ENCODE results near the gene TNRC18. TPM values are rescaled to one million over a fixed set of nuclear protein-coding genes. Genes with fewer than 3 reads are reported as not detected.

The TNRC18 gene
- total RNA-seq, 1 donor from 2014 or later, result 198 TPM

DNA sequence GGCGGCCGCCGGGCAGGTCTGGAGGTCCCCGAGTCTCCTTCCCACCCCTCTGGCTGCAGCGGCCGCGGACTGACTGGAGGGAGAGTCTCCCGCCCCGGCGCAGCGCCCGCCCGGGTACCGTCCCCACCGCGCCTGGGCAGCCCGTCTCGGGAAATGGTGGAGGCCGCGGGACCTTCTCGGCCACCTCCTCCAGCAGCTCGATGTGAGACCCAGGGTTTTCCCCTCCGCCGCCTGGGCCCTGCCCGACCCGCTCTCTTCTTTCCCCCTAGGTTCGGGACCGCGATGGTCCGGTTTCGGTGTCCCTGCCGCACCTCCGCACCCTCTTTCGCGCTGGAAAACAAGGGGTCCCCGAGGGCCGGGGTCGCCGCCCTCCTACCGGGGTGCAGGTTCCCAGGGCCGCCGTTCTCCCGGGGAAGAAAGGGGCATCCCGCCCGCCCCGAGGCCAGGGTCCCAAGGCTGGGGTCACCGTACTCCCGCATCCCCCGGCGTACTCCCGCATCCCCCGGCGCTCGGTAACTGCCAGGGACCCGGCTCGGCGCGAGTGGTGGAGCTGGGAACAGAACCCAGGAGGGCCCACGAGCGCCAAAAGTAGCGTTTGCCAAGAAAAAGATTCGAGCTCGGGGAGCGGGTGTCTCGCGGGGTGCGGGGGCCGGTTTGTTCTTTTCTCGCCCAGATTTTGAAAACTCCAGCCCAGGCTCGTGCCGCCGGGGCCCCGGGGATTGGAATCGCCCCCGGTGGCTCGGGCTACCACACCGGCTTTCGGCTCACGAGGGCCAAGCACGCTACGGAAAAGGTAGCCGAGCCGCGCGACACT lies 3.4 kb downstream of the TNRC18 start:
- Mint-ChIP-seq H3K27ac (ENCODE audit: unreplicated experiment) (peak overlapping the region; percentile 93), H3K4me1 (ENCODE audit: unreplicated experiment) (peaks cover 25% of the 10 kb centered on the region), H3K4me3 (ENCODE audit: unreplicated experiment) (peak overlapping the region; percentile 80), H3K36me3 (ENCODE audit: unreplicated experiment) (peaks cover 10% of the 10 kb centered on the region), H3K9me3 (ENCODE audit: unreplicated experiment) (no peaks in the 10 kb centered on the region), H3K27me3 (ENCODE audit: unreplicated experiment) (no peaks in the 10 kb centered on the region)
- TF ChIP-seq, protein P1, sequence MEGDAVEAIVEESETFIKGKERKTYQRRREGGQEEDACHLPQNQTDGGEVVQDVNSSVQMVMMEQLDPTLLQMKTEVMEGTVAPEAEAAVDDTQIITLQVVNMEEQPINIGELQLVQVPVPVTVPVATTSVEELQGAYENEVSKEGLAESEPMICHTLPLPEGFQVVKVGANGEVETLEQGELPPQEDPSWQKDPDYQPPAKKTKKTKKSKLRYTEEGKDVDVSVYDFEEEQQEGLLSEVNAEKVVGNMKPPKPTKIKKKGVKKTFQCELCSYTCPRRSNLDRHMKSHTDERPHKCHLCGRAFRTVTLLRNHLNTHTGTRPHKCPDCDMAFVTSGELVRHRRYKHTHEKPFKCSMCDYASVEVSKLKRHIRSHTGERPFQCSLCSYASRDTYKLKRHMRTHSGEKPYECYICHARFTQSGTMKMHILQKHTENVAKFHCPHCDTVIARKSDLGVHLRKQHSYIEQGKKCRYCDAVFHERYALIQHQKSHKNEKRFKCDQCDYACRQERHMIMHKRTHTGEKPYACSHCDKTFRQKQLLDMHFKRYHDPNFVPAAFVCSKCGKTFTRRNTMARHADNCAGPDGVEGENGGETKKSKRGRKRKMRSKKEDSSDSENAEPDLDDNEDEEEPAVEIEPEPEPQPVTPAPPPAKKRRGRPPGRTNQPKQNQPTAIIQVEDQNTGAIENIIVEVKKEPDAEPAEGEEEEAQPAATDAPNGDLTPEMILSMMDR (IDR thresholded peaks at IDR 0.05), result no peak
- no peak for DNase-seq (ENCODE audit: extremely low spot score, unreplicated experiment)

DNA sequence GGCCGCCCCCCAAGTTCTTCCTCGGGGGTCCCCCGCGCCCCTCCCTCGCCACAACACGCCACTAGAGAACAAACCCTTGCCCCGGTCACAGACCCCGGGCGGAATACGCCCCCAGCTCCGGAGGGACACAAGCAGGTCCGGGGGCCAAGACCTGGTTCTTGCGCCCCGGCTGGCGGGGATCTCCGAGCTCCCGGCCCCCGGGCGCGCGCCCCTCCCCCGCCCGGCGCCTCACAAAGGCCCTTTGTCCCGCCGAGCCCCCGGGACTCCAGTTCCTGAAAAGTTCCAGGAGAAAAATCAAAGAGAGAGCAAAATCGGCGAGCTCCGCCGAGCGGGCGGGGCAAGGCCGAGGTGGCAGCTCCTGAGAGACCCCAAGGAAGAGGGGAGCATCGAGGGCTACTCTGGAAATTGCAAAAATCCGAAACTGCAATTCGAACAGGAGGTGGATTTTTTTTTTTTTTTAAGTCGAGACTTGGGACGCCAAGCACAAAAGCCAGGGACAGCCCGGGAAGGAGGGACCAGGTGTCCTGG lies 4.0 kb downstream of the TNRC18 start:
- Mint-ChIP-seq H3K27ac (ENCODE audit: unreplicated experiment) (peak overlapping the region; percentile 83), H3K27me3 (ENCODE audit: unreplicated experiment) (no peaks in the 10 kb centered on the region)

DNA sequence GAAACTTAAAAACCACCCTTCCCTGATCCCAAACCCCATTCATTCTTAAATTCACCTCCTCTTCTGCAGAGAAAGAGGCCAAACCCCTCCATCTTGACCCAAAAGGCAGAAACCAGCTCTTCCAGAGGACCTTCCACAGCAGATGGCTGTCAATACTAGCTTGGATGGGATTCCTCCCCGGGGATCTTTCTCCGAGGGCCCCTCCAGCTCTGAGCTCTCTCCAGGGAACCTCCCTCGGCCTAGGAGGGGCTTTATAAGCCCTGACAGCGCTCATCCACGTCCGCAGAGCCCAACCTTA lies 5.4 kb downstream of the TNRC18 start:
- H3K4me1 Mint-ChIP-seq (ENCODE audit: unreplicated experiment), result peaks cover 42% of the 10 kb centered on the region
- TF ChIP-seq, protein P1 (IDR thresholded peaks at IDR 0.05), result no peak
- peak overlapping the region; percentile 80 for H3K4me3 Mint-ChIP-seq (ENCODE audit: unreplicated experiment)
- H3K36me3 Mint-ChIP-seq (ENCODE audit: unreplicated experiment), result peaks cover 17% of the 10 kb centered on the region
- peak overlapping the region; percentile 83 for H3K27ac Mint-ChIP-seq (ENCODE audit: unreplicated experiment)
- no peaks in the 10 kb centered on the region for H3K27me3 Mint-ChIP-seq (ENCODE audit: unreplicated experiment)
- no peak for DNase-seq (ENCODE audit: extremely low spot score, unreplicated experiment)
- H3K9me3 Mint-ChIP-seq (ENCODE audit: unreplicated experiment), result no peaks in the 10 kb centered on the region

More for the DNA sequence above, 4.0 kb downstream of the TNRC18 start:
- TF ChIP-seq, protein P1 (IDR thresholded peaks at IDR 0.05), result no peak
- H3K36me3 Mint-ChIP-seq (ENCODE audit: unreplicated experiment), result peaks cover 14% of the 10 kb centered on the region
- DNase-seq (ENCODE audit: extremely low spot score, unreplicated experiment), result no peak
- no peaks in the 10 kb centered on the region for H3K9me3 Mint-ChIP-seq (ENCODE audit: unreplicated experiment)
- H3K4me1 Mint-ChIP-seq (ENCODE audit: unreplicated experiment), result peaks cover 31% of the 10 kb centered on the region
- peak overlapping the region; percentile 80 for H3K4me3 Mint-ChIP-seq (ENCODE audit: unreplicated experiment)

DNA sequence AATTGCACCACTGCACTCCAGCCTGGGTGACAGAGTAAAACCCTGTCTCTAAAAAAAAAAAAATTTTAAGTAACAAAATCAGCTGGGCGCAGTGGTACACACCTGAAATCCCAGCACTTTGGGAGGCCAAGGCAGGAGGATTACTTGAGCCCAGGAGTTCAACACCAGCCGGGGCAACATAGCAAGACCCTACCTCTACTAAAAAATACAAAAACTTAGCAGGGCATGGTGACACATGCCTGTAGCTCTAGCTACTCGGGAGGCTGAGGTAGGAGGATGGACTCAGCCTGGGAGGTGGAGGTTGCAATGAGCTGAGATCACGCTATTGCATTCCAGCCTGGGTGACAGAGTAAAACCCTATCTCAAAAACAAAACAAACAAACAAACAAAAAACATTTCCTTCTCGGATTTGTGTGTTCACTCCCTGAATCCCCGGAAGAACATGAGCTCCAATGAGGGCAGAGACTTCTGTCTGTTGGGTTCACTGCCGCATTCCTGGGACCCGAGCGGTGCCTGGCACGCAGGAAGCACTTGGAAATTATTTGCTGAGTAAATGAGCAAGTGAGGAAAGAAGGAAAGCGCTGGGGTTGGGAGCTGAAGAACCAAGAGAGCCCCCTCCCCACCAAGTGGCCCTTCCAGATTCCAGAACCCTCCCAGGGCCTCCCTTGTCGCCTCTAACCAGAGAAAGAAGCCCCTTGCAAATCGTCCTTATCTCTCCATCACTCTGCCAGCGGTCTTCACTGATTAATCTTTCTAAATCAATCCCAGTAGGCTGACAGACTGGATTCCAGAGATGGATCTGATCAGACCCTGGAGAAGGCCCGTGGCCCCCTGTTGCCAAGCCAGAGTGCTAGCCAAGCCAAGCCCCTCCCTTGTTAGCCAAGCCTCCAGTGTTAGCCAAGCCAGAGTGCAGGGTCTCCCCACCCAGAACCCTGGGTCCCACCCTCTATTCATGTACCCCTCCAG lies 6.2 kb downstream of the TNRC18 start:
- no peaks in the 10 kb centered on the region for H3K9me3 Mint-ChIP-seq (ENCODE audit: unreplicated experiment)
- no peaks in the 10 kb centered on the region for H3K27me3 Mint-ChIP-seq (ENCODE audit: unreplicated experiment)
- peak overlapping the region; percentile 83 for H3K27ac Mint-ChIP-seq (ENCODE audit: unreplicated experiment)
- H3K4me3 Mint-ChIP-seq (ENCODE audit: unreplicated experiment), result peak overlapping the region; percentile 80
- no peak for DNase-seq (ENCODE audit: extremely low spot score, unreplicated experiment)
- peaks cover 18% of the 10 kb centered on the region for H3K36me3 Mint-ChIP-seq (ENCODE audit: unreplicated experiment)
- peaks cover 47% of the 10 kb centered on the region for H3K4me1 Mint-ChIP-seq (ENCODE audit: unreplicated experiment)
- TF ChIP-seq, protein P1 (IDR thresholded peaks at IDR 0.05), result no peak
